HT1080 (cell line): ENCODE results near the gene NEK5. TPM values are rescaled to one million over a fixed set of nuclear protein-coding genes. Genes with fewer than 3 reads are reported as not detected.
"Not testable (repeated sequence)": the region's sequence is repeated elsewhere in the genome, so short reads cannot be mapped to it uniquely, and the experiment has no call there.

Experiments
- DNase-seq: peaks from one replicate; pipeline ENCODE4 v3.0.0-alpha.2; 2015; ENCODE audit warnings: low read depth
- polyA plus RNA-seq, 2 experiments: library from polyadenylated mRNA; depleted of rRNA; stranded (reverse); fragments of >200 nt; gene quantifications; 2 replicates each; pipeline ENCODE4 v1.2.3, GENCODE V29; 2015
- total RNA-seq: library from RNA; depleted of rRNA; stranded (reverse); fragments of >200 nt; shearing (Covaris generic); gene quantifications from 2 replicates; pipeline ENCODE4 v1.2.3, GENCODE V29; 2014; rRNA removed

Gene NEK5
- not detected in 2 replicates for total RNA-seq
- polyA plus RNA-seq (2015; cell fraction: cytosol; rRNA removed): 0.02 TPM in 1 of 2 replicates, not detected in the other
- not detected in 2 replicates for polyA plus RNA-seq (2015; cell fraction: nucleus; rRNA removed)

GRCh38 chr13:52128714-52129700, at the start of gene NEK5:
TSS of gene NEK5 (minus strand) at chr13:52129073. CDS start at chr13:52127482, 1,591 bp downstream.
- peak; percentile 46 for DNase-seq

GRCh38 chr13:52177276-52177675, 48.4 kb upstream of the NEK5 start:
- no peak for DNase-seq

GRCh38 chr13:52173970-52174369, 45.1 kb upstream of the NEK5 start:
- not testable (repeated sequence) for DNase-seq

DNA sequence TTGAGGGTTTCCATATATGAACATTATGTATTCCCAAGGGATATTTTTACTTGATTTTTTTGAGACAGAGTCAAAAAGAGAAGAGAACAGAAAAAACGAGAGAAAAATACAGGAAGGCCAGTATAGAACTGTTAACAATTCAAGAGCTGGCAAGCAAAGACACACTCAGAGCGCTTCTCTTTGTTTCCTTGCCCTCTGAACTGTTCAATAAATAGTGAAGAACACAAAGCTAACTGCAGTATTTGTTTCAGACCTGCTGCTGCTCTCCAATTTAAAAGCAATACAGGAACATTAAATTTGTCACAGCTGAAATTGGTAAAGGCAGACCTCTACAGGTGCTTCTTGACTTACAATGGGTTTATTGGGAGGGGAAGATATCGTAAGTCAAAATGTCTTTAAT, 44.5 kb upstream of the NEK5 start:
- no peak for DNase-seq

DNA sequence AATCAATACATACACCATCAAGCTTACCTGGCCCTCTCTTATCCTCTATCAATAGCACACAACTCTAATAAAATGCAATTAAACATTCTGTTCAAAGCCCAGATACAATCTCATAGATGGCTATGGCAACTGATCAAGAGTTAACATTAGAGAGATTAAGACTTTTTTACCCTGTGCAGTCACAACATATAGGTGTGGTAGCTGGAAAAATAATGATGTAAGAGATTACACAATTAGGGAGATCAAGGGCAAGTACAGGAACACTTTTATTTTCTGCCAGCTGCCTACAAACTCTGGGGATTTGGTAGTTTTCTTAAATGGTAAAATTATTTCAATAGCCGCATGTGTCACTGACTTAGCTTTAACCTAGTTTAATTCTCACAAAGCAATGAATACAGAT, 42.8 kb upstream of the NEK5 start:
- not testable (repeated sequence) for DNase-seq

DNA sequence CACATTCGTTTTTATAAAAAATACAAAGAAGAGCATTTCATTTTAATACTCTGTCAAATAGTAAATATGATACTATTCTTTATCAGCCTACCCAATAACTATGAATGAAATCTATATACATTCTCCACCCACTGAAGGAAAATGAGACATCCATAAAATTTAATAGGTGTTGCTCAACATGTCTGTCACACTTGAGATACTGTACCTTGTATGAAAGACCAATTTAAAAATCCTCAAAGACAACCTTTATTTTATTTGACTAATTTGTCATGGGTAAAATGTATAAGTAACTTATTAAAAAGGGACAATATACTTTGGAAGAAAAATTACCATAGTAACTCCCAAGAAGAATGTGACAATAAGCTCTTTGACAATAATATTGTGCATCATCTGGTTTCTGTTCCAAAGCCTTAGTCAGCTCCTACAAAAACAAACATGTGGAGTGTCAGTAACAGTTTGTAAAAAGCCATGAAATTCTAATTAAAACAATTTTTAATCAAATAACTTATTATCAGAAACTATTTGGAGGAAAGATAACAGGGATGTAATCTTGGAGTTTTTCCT, 42.0 kb upstream of the NEK5 start:
- not testable (repeated sequence) for DNase-seq

- DNase-seq: no peak
These were observed 41.0 kb upstream of the NEK5 start for GRCh38 chr13:52169839-52170238.

- no peak for DNase-seq
These were observed 36.5 kb upstream of the NEK5 start for GRCh38 chr13:52165411-52165810.

DNA sequence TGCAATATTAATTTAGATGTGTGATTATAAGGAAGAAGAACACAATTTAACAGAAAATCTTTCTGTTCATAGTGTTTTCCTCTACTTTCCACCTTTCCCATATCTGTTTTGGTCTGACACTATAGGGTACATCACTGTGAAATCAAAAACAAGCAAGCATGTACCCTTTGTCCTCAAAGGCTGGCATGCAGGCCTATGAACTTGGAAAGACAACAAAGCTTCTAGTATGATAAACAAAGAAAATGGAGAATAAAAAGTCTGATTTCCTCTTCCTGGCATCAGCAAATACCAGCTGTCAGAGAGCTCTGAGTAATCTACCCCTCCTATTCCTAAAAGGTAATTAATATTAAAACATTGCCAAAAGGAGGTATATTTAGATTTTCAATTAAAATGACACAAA, 36.1 kb upstream of the NEK5 start:
- DNase-seq: no peak

- peak; percentile 60 for DNase-seq
These were observed 35.0 kb upstream of the NEK5 start for GRCh38 chr13:52163878-52164277.

DNA sequence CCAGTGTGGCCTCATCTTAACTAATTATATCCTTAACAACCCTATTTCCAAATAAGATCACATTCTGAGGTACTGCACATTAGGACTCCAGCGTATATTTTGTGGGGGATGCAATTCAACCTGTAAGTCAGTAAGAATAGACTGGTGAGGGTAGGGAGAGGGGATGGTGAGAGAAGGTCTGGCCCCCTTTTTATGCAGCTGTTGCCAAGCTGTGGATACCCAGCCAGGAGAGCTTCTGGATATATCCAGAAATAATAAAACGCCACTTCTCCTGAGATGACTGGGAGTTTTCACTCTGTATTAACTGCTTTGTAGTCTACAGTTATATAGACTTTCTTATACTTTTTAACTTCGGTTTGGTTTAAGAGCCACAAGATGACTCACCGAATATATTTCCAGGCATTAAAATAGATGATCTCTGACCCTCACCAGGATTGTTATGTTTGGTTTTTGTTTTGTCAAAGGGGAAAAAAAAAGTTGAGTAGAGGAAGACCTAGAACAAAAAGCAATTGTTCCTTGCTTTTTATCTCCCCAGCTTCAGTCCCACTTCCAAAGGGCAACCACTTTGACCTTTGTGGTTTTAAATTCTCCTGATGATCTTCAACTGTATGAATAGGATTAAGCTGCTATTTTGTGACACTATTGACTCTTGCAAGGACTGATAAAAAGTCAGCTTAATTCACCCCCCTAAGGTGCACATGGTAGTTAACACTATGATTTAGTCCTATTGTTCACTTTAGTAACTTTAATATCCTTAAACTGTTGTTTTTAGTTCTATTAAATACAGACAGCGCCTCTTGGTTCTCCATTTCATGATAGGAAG, 33.6 kb upstream of the NEK5 start:
- peak; percentile 95 for DNase-seq

- DNase-seq: no peak
These were observed 32.3 kb upstream of the NEK5 start for GRCh38 chr13:52161181-52161646.

- no peak for DNase-seq
These were observed 31.6 kb upstream of the NEK5 start for GRCh38 chr13:52160506-52160905.

DNA sequence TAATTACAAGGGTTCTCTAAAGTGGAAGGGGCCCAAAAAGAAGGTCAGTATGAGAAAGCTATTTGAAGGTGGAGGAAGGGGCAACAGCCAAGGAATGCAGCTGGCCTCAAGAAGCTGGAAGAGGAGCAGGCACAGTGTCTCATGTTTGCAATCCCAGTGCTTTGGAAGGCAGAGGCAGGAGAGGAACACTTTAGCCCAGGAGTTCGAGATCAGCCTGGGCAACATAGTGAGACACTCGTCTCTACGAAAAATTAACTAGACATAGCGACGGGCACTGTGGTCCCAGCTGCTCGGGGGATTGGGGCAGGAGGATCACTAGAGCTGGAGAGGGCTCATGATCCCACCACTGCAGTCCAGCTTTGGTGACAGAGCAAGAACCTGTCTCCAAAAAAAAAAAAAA, 31.2 kb upstream of the NEK5 start:
- no peak for DNase-seq

DNA sequence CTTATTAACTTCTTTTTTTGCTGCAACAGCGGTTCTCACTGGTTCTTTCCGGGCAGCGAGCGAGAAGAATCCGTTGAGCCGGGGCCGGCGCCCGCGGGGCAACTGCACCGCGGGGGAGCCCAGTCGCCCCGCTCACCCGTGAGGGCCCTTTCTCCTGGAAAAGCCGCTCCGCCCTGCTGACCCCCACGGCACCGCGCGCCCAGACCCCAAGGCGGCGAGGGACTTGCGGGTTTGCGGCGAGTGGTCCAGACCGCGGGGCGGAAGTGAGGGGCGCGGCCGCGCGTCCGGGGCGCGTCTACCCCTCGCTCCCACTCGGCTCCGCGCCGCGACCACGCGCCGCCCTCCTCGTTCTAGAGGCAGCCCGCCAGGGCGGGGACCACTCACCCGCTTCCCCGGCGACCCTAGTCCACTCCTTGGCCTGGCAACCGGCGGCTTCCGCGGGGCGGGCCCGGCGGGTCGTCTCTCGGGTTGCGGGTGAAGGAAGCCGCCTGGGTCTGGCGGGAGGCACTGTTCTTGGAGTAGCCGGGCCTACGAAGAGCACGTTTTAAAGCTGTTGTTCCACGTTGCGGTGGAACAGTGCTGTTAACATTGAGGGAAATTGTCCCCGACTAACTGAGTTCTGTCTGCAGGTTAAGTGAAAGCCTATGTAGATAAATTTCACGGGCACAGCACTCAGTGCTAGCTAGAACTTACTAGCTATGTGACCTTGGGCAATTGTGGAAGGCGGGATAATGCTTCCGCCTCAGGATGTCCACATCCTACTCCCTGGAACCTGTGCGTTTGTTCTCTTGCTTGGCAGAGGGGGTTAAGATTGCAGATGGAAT, 30.5 kb upstream of the NEK5 start, which contains the start of gene NEK3:
Gene NEK3 (minus strand): TSS at position 439 of the 824 bp plus-strand sequence. CDS start 3,406 bp downstream, outside the sequence.
- DNase-seq: peak; percentile 51

GRCh38 chr13:52158629-52159158, 29.8 kb upstream of the NEK5 start:
- DNase-seq: no peak

GRCh38 chr13:52156724-52157261, 27.9 kb upstream of the NEK5 start:
- DNase-seq: no peak

DNA sequence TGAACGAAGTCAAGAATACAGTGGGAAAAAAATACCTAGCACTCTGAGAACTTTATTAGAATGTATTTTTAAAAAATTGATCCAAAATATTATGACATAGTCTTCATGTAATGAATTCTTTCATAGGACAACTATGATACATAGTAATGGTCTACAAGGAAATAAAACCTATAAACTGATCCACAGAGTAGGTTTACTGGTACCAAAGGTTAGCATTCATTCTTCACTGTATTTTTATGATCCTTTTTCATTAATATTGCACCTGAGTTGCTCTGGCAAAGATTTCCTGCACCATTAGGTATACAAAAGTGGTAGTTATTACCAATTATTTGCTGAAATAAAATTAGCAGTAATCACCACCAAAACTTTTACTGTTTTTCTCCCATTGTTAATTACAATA, 26.3 kb upstream of the NEK5 start:
- DNase-seq: no peak

DNA sequence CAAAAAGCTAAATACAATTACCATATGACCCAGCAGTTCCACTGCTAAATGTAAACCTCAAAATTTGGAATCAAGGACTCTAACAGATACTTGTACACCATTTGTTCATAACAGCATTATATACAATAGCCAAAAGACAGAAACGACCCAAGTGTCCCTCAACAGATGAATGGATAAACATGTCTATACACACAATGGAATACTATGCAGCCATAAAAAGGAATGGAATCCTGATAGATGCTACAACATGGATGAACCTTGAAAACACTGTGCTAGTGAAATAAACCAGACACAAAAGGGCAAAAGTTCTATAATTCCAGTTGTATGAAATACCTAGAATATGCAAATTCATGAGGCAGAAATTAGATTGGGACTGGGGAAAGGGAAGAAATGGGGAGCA, 18.4 kb upstream of the NEK5 start:
- DNase-seq: no peak

GRCh38 chr13:52141299-52141698, 12.4 kb upstream of the NEK5 start:
- no peak for DNase-seq
